Lung microvascular endothelial cell (primary cell): Measurements from ENCODE around the gene GNAT1. TPM values are rescaled to one million over a fixed set of nuclear protein-coding genes. Genes with fewer than 3 reads are reported as not detected.
"Not testable (repeated sequence)": the region's sequence is repeated elsewhere in the genome, so short reads cannot be mapped to it uniquely, and the experiment has no call there.

Experiments used
- DNase-seq, 2 donors: peaks; one replicate each; pipeline versions ENCODE4 v3.0.0 to v3.0.0-alpha.2; 2010; ENCODE audit warnings: low read depth in 2 of 2
- total RNA-seq: library from RNA; depleted of rRNA; stranded (reverse); fragments of >200 nt; gene quantifications from 2 replicates; pipeline ENCODE4 v1.2.1, GENCODE V29; 2014

Gene GNAT1
- total RNA-seq, 1 donor from 2014 or later: not detected

DNA sequence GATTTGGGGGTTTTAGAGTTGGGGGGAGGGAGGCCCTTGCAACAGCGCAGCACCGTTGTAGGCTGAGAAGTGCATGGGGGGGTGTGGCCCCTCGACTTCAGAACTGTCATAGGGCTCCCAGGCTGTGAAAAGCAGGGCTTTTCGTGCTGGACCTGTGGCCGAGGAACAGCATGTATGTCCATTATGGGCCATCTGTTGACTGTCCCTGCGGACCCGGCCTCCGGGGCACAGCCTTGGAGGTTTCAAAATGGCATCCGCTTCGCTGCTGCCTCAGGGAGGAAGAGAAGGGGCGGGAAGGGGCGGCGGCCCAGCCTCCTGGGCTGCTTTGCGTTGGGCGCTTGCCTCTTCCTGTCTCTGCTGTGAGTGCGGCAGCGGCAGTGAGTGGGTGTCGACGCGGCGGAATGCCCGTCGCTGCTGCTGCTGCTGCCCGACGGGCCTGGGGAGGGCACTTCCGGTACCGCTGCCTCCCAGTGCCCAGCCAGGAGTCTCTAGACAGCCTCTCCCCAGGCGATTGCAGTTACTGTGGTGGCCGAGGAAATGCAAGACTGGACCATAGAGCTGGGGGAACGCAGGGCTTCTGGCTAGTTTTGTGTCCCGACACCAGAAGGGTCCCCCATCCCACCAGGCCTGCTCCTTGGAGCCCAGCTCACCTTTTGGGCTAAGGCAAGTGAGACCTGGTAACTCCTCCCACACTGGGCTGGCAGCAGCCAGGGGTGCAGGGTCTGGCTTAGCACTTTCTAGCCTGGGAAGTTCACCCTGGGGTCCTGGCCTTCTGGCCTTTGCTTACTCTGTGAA is 46.5 kb downstream of the GNAT1 start:
- peak; percentile 75 to 85 for DNase-seq

DNA sequence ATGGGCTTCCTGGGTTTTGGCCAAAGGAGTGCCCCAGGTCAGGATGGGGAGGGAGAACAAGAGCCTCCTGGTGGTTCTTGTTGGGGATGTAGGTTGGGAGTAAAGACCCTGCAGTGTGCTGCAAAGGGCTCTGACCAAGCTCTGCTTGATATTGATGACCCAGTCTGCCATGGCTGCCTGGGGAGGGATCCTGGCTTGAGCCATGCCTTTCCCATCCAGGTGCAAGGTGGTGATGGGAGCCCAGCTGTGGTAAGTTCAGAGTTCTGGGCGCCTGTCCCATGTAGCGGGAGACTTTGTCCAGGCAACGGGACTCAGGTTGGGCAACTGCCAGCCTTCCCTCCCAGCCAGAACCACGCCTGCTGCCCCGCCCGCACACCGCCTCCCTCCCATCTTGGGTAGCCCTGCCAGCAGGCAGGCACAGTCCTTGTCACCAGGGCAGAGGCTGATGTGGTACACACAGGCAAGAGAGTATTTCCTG is 47.2 kb downstream of the GNAT1 start:
- DNase-seq: peak in 1 of 2 donors; percentile 64

DNA sequence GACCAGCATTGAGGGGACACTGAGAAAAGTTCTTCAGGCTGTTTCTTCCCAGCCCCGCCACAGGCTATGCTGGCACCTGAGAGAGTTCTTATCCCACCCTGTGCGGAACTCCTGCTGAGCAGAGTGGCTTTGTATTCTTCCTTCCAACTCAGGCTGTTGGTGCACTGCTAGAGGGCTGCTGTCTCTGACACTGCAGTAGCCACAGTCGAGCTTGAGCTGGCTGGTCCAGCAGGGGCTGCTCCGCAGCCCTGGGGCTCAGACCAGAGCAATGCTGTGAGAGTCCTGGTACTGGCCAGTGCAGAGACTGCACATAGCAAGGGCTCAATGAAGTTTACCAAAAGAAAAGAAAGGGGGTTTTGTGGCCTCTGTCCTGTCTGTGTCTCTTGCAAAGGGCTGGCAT is 48.2 kb downstream of the GNAT1 start:
- DNase-seq: no peak

DNA sequence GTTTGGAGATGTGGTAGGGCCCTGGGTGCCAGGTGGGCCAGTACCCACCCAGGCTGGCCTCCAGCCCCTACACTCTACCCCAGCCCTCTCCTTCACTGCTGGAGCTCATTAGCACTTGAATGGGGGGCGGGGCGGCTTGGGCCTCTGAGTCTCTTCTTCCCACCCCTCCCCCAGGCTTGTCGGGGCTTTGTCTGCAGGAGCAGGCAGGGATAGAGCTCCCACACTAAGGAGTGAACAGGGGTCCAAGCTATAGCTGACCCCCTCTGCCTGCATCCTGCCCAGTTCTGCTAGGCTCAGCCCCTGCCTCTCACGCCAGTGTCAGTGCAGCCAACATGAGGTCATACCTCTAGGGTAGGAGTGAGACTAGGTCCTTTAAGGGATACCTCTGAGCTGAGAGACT is 49.8 kb downstream of the GNAT1 start:
- no peak for DNase-seq

DNA sequence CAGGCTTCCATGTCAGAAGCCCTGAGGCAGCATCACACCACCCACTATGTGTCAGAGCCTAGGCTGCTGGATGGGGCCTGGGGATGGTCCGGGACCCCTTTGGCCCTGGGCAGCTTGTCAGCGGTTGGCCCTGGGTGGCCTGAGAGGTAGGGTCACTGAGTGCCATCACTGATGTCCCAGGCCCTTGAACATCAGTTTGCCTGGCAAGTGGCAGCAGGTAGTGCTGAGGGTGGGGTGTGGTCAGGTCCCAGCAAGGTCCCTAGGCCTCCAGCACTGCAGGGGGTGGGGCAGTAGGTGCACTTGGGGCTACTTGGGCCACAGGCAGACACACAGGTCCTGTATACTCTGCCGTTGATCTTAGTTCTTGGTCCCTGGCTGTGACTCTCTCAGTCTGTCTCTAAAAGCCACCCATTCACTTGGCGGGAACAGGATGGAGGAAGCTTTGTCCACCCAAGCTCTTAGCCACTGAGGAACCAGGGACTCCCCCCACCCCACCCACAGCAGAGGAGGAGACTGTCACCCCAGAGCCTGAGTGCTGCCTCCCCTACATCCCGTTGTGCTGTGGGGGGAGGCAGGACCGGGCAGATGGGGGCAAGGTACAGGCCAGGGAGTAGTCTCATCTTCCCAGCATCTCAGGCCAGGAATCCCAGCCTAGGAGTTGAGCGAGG is 50.4 kb downstream of the GNAT1 start:
- no peak for DNase-seq

DNA sequence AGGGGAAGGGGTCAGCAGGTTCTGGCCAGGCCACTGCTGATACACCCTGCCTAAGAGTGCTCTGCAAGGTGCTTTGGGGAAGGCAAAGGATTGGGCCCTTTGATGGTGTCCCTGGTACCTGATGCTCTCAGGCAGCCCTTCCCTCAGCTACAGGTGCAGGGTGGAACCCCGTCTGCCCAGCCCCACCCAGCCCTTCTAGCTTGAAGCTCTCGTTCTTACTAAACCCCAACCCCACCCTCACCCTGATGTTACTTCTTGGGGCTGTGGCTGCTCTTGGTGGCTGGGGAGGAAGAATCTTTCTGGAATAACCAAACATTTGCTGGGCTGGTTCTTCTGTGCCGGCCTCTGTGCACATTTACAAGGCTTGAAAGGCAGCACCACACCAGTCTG is 51.0 kb downstream of the GNAT1 start:
- no peak for DNase-seq

DNA sequence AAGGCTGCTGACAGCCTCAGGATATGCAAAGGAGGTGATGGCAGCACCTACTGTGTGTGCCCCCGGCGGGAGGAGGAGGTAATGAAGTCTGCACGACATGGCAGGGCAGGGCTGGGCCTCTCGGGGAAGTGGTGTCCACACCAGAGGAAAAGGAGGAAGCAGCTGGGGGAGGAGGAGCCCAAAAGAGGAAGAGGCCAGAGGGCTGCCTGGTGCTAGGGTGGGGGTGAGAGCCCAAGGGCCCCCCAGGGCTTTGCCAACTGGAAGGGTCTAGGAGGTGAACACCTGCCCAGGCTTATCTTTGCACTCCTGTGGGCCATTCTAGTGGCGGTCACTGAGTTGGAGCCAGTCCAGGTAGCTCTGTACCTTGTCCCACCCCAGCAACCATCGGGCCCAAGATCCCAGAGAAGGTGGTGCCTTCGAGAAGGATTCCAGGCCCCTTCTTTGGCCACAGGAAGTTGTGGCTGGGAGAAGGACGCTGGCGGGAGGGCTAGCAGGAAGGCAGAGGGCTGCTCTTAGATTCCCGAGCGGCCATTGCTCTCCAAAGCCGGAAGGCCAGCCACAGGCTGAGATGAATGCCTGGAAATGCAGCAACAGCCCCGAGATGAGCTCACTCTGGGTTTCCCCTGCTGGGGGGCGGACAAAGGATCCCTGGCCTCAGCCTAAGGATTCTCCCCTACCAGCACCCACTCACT is 51.6 kb downstream of the GNAT1 start:
- peak; percentile 89 to 96 for DNase-seq

DNA sequence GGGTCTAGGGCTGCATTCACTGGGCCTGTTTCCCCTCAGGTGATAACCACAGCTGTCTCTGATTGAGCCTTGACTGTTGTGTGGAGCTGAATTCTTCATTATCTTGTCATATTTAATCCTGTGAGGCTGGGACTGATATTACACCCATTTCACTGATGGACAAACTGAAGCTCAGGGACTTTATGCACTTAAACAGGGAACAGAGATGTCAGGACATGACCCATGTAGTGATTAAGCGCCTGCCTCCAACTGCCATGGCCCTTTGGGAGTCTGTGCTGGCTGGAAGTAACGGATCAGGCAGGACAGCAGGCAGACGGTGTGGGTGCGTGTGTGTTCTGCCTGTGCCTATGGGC is 52.1 kb downstream of the GNAT1 start:
- DNase-seq: no peak

DNA sequence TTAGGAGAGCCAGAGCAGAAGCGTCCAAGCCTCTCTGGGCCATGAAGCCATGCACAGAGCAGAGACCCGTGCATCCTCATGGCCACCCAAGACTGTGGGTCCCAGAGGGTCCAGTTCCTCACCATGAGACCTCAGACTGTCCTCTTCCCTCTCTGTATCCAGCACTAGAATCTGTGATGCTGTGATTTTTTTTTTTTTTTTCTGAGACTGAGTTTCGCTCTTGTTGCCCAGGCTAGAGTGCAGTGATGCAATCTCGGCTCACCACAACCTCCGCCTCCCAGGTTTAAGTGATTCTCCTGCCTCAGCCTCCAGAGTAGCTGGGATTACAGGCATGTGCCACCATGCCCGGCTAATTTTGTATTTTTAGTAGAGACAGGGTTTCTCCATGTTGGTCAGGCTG is 53.4 kb downstream of the GNAT1 start:
- DNase-seq: not testable (repeated sequence)

DNA sequence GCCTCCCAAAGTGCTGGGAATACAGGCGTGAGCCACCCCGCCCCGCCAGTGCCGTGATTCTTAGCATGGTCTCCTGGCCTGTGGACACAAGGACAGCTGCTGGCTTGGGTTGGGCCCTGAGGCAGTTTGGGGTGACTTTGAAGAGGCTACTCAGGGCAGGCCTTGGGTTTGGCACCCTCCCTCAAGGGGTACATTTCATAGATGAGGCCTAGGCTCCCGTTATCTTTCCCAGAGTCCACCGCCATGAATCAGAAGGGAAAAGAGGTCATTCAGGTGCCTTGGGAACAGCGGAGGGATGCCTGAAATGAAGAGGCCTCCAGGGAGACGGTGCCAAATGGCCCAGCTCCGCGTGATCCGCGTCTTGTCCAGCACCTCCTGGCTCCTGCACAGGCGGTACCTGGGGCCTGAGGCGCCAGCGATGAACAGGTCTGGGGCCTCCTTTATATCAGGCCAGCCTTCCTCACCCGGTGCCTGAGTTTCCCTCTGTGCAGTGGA is 53.9 kb downstream of the GNAT1 start:
- peak in 1 of 2 donors; percentile 39 for DNase-seq

DNA sequence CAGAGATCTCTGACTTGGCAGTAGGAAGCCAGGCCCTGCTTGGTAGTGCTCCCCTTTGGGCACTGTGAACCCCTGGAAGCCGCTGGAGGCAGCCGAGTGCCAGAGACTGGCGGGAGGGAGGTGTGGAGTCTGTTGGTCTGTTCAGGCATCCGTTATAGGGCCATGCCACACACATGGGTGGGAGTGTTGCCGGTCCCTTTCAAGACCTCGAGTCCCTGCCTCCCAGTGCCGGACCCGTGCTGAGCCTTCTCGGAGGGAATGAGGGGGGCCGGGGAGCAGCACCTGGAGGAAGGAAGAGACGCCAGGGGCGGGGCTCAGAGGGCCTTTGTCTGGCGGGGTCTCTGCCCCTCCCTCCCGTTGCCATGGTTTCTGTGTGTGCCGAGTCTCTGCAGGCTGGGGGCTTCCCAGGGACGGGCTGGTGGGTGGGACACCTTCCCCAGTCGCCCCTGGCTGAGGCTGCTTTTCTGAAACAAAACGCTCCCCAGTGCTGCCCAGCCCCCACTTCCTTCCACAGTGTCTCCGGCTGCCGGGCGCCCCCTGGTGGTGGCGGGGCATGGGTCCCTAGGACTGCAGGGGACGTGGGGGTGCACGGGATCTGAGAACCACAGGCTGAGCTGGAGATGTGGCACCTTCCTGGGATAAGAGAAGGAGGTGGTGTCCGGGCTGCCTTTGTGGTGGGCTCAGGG is 54.6 kb downstream of the GNAT1 start:
- DNase-seq: peak; percentile 90 to 91

DNA sequence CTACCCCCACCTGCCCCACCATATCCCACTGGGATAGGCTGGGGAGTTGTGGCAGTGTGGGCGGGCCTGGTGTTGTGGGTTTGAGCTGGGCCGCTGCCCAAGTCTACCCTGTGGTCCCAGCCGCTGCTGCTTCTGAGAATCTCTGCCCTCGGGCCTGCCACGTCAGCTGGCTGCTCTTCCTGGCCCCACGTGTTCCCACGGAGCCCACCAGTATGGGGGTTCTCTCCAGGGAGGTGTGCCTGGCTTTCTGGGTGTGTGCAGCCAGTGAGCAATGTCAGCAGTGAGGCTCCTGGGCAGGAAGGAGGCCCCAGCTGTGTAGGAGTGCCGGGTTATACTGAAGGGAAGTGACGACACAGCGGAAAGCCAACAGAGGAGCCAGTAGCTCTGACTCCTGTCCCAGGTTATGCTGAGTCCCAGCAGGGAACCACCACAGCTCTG is 55.1 kb downstream of the GNAT1 start:
- peak; percentile 89 to 90 for DNase-seq

Other genes starting within 250 kb of the GNAT1 start
- gene RBM5, start 102.7 kb upstream of the GNAT1 start, total RNA-seq: 84.3 and 152 TPM in 2 replicates
- gene SEMA3F, start 36.3 kb upstream of the GNAT1 start, total RNA-seq: 8.3 and 16.1 TPM in 2 replicates
- gene SLC38A3, start 13.7 kb downstream of the GNAT1 start, total RNA-seq: under 0.01 TPM in 1 of 2 replicates, not detected in the other
- gene GNAI2, start 44.6 kb downstream of the GNAT1 start, total RNA-seq: 415 and 488 TPM in 2 replicates
- 0.44 and 0.60 TPM in 2 replicates for gene SEMA3B, start 77.5 kb downstream of the GNAT1 start, total RNA-seq
- gene LSMEM2, start 87.5 kb downstream of the GNAT1 start, total RNA-seq: not detected in 2 replicates
- 78.7 and 104 TPM in 2 replicates for gene IFRD2, start 100.8 kb downstream of the GNAT1 start, total RNA-seq
- gene HYAL3, start 107.8 kb downstream of the GNAT1 start, total RNA-seq: 12.9 and 26.2 TPM in 2 replicates
- gene NAA80, start 107.8 kb downstream of the GNAT1 start, total RNA-seq: 3.1 and 3.6 TPM in 2 replicates
- 3.1 and 5.8 TPM in 2 replicates for gene HYAL1, start 112.0 kb downstream of the GNAT1 start, total RNA-seq
- 404 and 600 TPM in 2 replicates for gene HYAL2, start 131.1 kb downstream of the GNAT1 start, total RNA-seq
- gene TUSC2, start 136.6 kb downstream of the GNAT1 start, total RNA-seq: 21.4 and 22.8 TPM in 2 replicates
- 12.0 and 20.6 TPM in 2 replicates for gene RASSF1, start 149.2 kb downstream of the GNAT1 start, total RNA-seq
- gene ZMYND10, start 154.1 kb downstream of the GNAT1 start, total RNA-seq: 0.20 and 0.22 TPM in 2 replicates
- gene NPRL2, start 159.2 kb downstream of the GNAT1 start, total RNA-seq: 12.0 and 17.3 TPM in 2 replicates
- 15.5 and 21.6 TPM in 2 replicates for gene CYB561D2, start 159.3 kb downstream of the GNAT1 start, total RNA-seq
- gene TMEM115, start 167.9 kb downstream of the GNAT1 start, total RNA-seq: 27.7 and 44.4 TPM in 2 replicates